Neural progenitor cell (in vitro differentiated cells): ENCODE measurements around the gene TTC39C. TPM values are rescaled to one million over a fixed set of nuclear protein-coding genes. Genes with fewer than 3 reads are reported as not detected.

ENCODE experiments used
- DNase-seq: peaks from one replicate; pipeline ENCODE4 v3.0.0-alpha.2; 2016; ENCODE audit warnings: low spot score
- H2AFZ ChIP-seq: fragments of 200-600 bp; sonication (generic); replicated peaks from 2 replicates; pipeline ENCODE4 v1.6.1; 2016; ENCODE audit warnings: antibody characterized with exemption
- H3F3A ChIP-seq: fragments of 200-600 bp; sonication (generic); 2 replicates; pipeline ENCODE4 v1.6.1; 2016; ENCODE audit warnings: antibody characterized with exemption, low read depth
- H3K27ac ChIP-seq: fragments of 200-600 bp; sonication (generic); 2 replicates; pipeline ENCODE4 v1.5.1; 2016; ENCODE audit warnings: mild to moderate bottlenecking
- H3K27me3 ChIP-seq: fragments of 200-600 bp; sonication (generic); 2 replicates; pipeline ENCODE4 v1.6.1; 2016; ENCODE audit warnings: mild to moderate bottlenecking, moderate library complexity
- H3K36me3 ChIP-seq: fragments of 200-600 bp; sonication (generic); 2 replicates; pipeline ENCODE4 v1.5.1; 2016
- H3K4me1 ChIP-seq: fragments of 200-600 bp; sonication (generic); 2 replicates; pipeline ENCODE4 v1.6.1; 2016; ENCODE audit warnings: mixed run types
- H3K4me2 ChIP-seq: fragments of 200-600 bp; sonication (generic); 2 replicates; pipeline ENCODE4 v1.6.1; 2016
- H3K4me3 ChIP-seq: fragments of 200-600 bp; sonication (generic); 2 replicates; pipeline ENCODE4 v1.5.1; 2016
- H3K79me2 ChIP-seq: fragments of 200-600 bp; sonication (generic); 2 replicates; pipeline ENCODE4 v1.6.1; 2016; ENCODE audit warnings: low read depth
- H3K9ac ChIP-seq: fragments of 200-600 bp; sonication (generic); 2 replicates; pipeline ENCODE4 v1.6.1; 2016
- H3K9me3 ChIP-seq: fragments of 200-600 bp; sonication (generic); 2 replicates; pipeline ENCODE4 v1.5.1; 2016; ENCODE audit warnings: low read depth
- H4K20me1 ChIP-seq: fragments of 200-600 bp; sonication (generic); 2 replicates; pipeline ENCODE4 v1.6.1; 2016; ENCODE audit warnings: low read depth
- H3K27ac Mint-ChIP-seq: 3 replicates; pipeline ENCODE4 v1.8.0; 2021; ENCODE audit warnings: mixed read lengths
- H3K27me3 Mint-ChIP-seq: 2 replicates; pipeline ENCODE4 v1.8.0; 2022; ENCODE audit warnings: low read depth, mild to moderate bottlenecking, inconsistent platforms, moderate library complexity, mixed read lengths; ENCODE audit not compliant: insufficient read depth
- H3K36me3 Mint-ChIP-seq: 3 replicates; pipeline ENCODE4 v1.8.0; 2021; ENCODE audit warnings: mixed read lengths
- H3K4me1 Mint-ChIP-seq: 3 replicates; pipeline ENCODE4 v1.8.0; 2021; ENCODE audit warnings: mixed read lengths
- H3K4me3 Mint-ChIP-seq: 3 replicates; pipeline ENCODE4 v1.8.0; 2021; ENCODE audit warnings: mild to moderate bottlenecking, moderate library complexity, mixed read lengths
- H3K9me3 Mint-ChIP-seq: 3 replicates; pipeline ENCODE4 v1.8.0; 2020; ENCODE audit warnings: mixed read lengths
- CTCF ChIP-seq: fragments of 200-600 bp; sonication (generic); IDR thresholded peaks from 2 replicates; pipeline ENCODE4 v1.5.1; 2017; ENCODE audit warnings: antibody characterized with exemption, mild to moderate bottlenecking
- EZH2 ChIP-seq: fragments of 200-600 bp; sonication (generic); IDR thresholded peaks from 2 replicates; pipeline ENCODE4 v1.6.1; 2017; ENCODE audit warnings: antibody characterized with exemption, mild to moderate bottlenecking, moderate library complexity
- EZH2phosphoT487 ChIP-seq: fragments of 200-600 bp; sonication (generic); IDR thresholded peaks from 2 replicates; pipeline ENCODE4 v1.6.1; 2017; ENCODE audit warnings: antibody characterized with exemption
- total RNA-seq: library from RNA; depleted of rRNA; stranded (reverse); fragments of >200 nt; gene quantifications from 2 replicates; pipeline ENCODE4 v1.2.3, GENCODE V29; 2015; ENCODE audit warnings: low replicate concordance

The TTC39C gene
- total RNA-seq, 1 donor from 2014 or later: 27.6 TPM

DNA sequence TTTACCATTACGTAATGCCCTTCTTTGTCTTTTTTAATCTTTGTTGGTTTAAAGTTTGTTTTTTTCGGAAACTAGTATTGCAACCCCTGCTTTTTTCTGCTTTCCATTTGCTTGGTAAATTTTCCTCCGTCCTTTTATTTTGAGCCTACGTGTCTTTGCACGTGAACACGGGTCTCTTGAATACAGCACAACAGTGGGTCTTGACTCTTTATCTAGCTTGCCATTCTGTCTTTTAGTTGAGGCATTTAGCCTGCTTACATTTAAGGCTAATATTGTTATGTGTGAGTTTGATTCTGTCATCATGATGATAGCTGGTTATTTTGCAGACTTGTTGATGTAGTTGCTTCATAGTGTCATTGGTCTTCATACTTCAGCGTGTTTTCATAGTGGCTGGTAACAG, 37.5 kb upstream of the TTC39C start:
- no peaks in the 10 kb centered on the region for H3K36me3 Mint-ChIP-seq
- no peak for DNase-seq
- no peaks in the 10 kb centered on the region for H3K9me3 ChIP-seq
- H3F3A ChIP-seq: no peaks in the 10 kb centered on the region
- H3K27ac Mint-ChIP-seq: no peak overlapping the region
- H3K9ac ChIP-seq: no peak overlapping the region
- no peaks in the 10 kb centered on the region for H3K27me3 ChIP-seq
- H3K4me2 ChIP-seq: no peak overlapping the region
- H3K4me1 Mint-ChIP-seq: peaks cover 13% of the 10 kb centered on the region
- H3K9me3 Mint-ChIP-seq: peaks cover 22% of the 10 kb centered on the region
- H3K79me2 ChIP-seq: no peaks in the 10 kb centered on the region
- peaks cover 3% of the 10 kb centered on the region for H3K27me3 Mint-ChIP-seq
- TF ChIP-seq EZH2phosphoT487 (no peak), CTCF (no peak), EZH2 (no peak)
- H3K4me3 ChIP-seq: no peak overlapping the region
- no peak overlapping the region for H3K27ac ChIP-seq
- H3K36me3 ChIP-seq: no peaks in the 10 kb centered on the region
- no peak overlapping the region for H3K4me3 Mint-ChIP-seq
- peaks cover 12% of the 10 kb centered on the region for H3K4me1 ChIP-seq
- no peaks in the 10 kb centered on the region for H4K20me1 ChIP-seq
- no peak overlapping the region for H2AFZ ChIP-seq

- no peak overlapping the region for H3K27ac Mint-ChIP-seq
- no peak overlapping the region for H3K4me2 ChIP-seq
- H3K9ac ChIP-seq: no peak overlapping the region
These were observed 36.7 kb upstream of the TTC39C start for GRCh38 chr18:23977719-23978483.

DNA sequence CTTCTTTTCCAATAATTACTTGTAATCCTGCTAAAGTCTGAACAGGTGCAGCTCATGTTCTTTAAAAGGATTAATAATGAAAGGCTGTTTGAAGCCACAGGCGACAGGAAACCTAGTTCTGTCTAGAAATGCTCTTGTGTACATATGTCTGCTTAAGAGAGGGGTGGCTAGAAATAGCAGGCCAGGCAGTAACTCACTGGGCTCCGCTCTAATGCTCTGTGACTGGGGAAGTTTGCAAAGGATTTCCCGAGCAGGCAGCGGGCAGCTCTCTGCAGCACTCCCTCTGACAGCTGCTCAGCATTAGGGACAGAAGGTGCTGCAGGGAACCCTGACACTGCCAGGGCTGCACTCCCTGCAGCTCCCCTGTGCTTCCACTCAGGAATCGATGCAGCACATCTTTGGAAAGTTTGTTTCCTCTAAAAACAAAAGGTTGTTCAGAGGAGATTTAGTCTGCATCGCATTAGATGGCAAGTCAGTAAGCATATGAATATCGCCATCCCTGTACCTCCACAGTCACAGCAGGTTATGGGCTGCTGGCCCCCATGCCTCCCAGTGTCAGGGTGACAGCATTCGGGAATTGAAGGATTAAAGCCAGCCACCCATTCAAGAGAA, 33.1 kb upstream of the TTC39C start:
- Histone ChIP-seq H3K4me2 (peak overlapping the region; percentile 35), H3K4me3 (no peak overlapping the region), H3K79me2 (no peaks in the 10 kb centered on the region), H3K9me3 (no peaks in the 10 kb centered on the region), H4K20me1 (no peaks in the 10 kb centered on the region), H2AFZ (peak overlapping the region; percentile 27), H3K27ac (no peak overlapping the region), H3K9ac (no peak overlapping the region), H3K36me3 (no peaks in the 10 kb centered on the region), H3K27me3 (no peaks in the 10 kb centered on the region), H3F3A (no peaks in the 10 kb centered on the region), H3K4me1 (peaks cover 21% of the 10 kb centered on the region)
- Mint-ChIP-seq H3K9me3 (peaks cover 7% of the 10 kb centered on the region), H3K36me3 (no peaks in the 10 kb centered on the region), H3K27ac (peak overlapping the region; percentile 46), H3K27me3 (no peaks in the 10 kb centered on the region), H3K4me3 (peak overlapping the region; percentile 60), H3K4me1 (peaks cover 30% of the 10 kb centered on the region)
- peak; percentile 46 for DNase-seq
- TF ChIP-seq EZH2: no peak
- no peak for TF ChIP-seq CTCF
- TF ChIP-seq EZH2phosphoT487: no peak

More at GRCh38 chr18:23977719-23978483, 36.7 kb upstream of the TTC39C start:
- H3F3A ChIP-seq: no peaks in the 10 kb centered on the region
- H3K27me3 ChIP-seq: no peaks in the 10 kb centered on the region
- H3K79me2 ChIP-seq: no peaks in the 10 kb centered on the region
- no peak overlapping the region for H3K27ac ChIP-seq
- H2AFZ ChIP-seq: no peak overlapping the region
- no peak overlapping the region for H3K4me3 ChIP-seq
- no peak for DNase-seq
- Mint-ChIP-seq H3K4me1 (peaks cover 19% of the 10 kb centered on the region), H3K4me3 (no peak overlapping the region), H3K27me3 (peaks cover 3% of the 10 kb centered on the region), H3K36me3 (no peaks in the 10 kb centered on the region), H3K9me3 (peaks cover 22% of the 10 kb centered on the region)
- TF ChIP-seq EZH2 (no peak), EZH2phosphoT487 (no peak), CTCF (no peak)
- no peaks in the 10 kb centered on the region for H3K36me3 ChIP-seq
- no peaks in the 10 kb centered on the region for H4K20me1 ChIP-seq
- H3K4me1 ChIP-seq: peaks cover 20% of the 10 kb centered on the region
- H3K9me3 ChIP-seq: no peaks in the 10 kb centered on the region
